Ishikawa (cell line): Measurements from ENCODE around the gene VSIG8.

Source experiments
- CEBPB ChIP-seq: IDR thresholded peaks from 2 replicates; pipeline ENCODE4 v1.6.1; 2012
- EGR1 ChIP-seq: IDR thresholded peaks from 2 replicates; pipeline ENCODE4 v1.6.1; 2012
- RAD21 ChIP-seq: IDR thresholded peaks from 2 replicates; pipeline ENCODE4 v1.6.1; 2012; ENCODE audit warnings: low read depth
- TAF1 ChIP-seq: IDR thresholded peaks from 2 replicates; pipeline ENCODE4 v1.6.1; 2012; ENCODE audit warnings: low read depth, mild to moderate bottlenecking

GRCh38 chr1:159835356-159835755, 27.1 kb downstream of the VSIG8 start:
- TF ChIP-seq EGR1 = no peak
- TF ChIP-seq RAD21 = no peak
- TF ChIP-seq CEBPB = no peak
- TF ChIP-seq TAF1 = no peak
